Stimulated activated CD4-positive, alpha-beta T cell treated with anti-CD3 and anti-CD28 coated beads, Interleukin-4, amount 100 ng/mL, for 4 hours (primary cell): ENCODE data around the gene ITGA1.
"Not testable (repeated sequence)": the region's sequence is repeated elsewhere in the genome, so short reads cannot be mapped to it uniquely, and the experiment has no call there.

Experiments used
- DNase-seq, 2 experiments: peaks; one replicate each; pipeline ENCODE4 v3.0.0-alpha.2; 2020

Gene ITGA1

GRCh38 chr5:52976157-52976556 is 188.4 kb downstream of the ITGA1 start:
- DNase-seq, result not testable (repeated sequence)

- no peak for DNase-seq
Observed at GRCh38 chr5:52977264-52977897, 189.7 kb downstream of the ITGA1 start.

GRCh38 chr5:52981507-52981906 is 193.8 kb downstream of the ITGA1 start:
- no peak for DNase-seq

GRCh38 chr5:52983731-52984636 is 196.3 kb downstream of the ITGA1 start:
- no peak for DNase-seq

GRCh38 chr5:52985306-52985705 is 197.6 kb downstream of the ITGA1 start:
- no peak for DNase-seq

- DNase-seq, result peak in 1 of 2 experiments; percentile 24
Observed at GRCh38 chr5:52987711-52988331, 200.1 kb downstream of the ITGA1 start.

- DNase-seq, result no peak
Observed at GRCh38 chr5:52988335-52989024, 200.8 kb downstream of the ITGA1 start.

- peak in 1 of 2 experiments; percentile 30 for DNase-seq
Observed at GRCh38 chr5:52989025-52989780, 201.5 kb downstream of the ITGA1 start, which contains the start of gene ITGA2. ITGA2 (plus strand) TSS chr5:52989352; CDS start chr5:52989469, 117 bp downstream.

GRCh38 chr5:52989781-52990527 is 202.2 kb downstream of the ITGA1 start:
- DNase-seq, result peak; percentile 12 to 15

- DNase-seq, result no peak
Observed at GRCh38 chr5:52990528-52990925, 202.8 kb downstream of the ITGA1 start.

- no peak for DNase-seq
Observed at GRCh38 chr5:52993367-52993766, 205.7 kb downstream of the ITGA1 start.

GRCh38 chr5:52994266-52994665 is 206.6 kb downstream of the ITGA1 start:
- DNase-seq, result no peak

- no peak for DNase-seq
Observed at GRCh38 chr5:52995095-52995494, 207.4 kb downstream of the ITGA1 start.

- DNase-seq, result no peak
Observed at GRCh38 chr5:52995914-52996313, 208.2 kb downstream of the ITGA1 start.

- DNase-seq, result no peak
Observed at GRCh38 chr5:52996979-52997378, 209.3 kb downstream of the ITGA1 start.

- no peak for DNase-seq
Observed at GRCh38 chr5:52997424-52997823, 209.7 kb downstream of the ITGA1 start.

- DNase-seq, result no peak
Observed at GRCh38 chr5:52998552-52999313, 211.0 kb downstream of the ITGA1 start.

GRCh38 chr5:52999344-52999949 is 211.7 kb downstream of the ITGA1 start:
- no peak for DNase-seq

- no peak for DNase-seq
Observed at GRCh38 chr5:53001541-53001940, 213.8 kb downstream of the ITGA1 start.

- no peak for DNase-seq
Observed at GRCh38 chr5:53002491-53002890, 214.8 kb downstream of the ITGA1 start.
